Uterus (tissue), 4 donors: Measurements from ENCODE around the gene RALGPS2. TPM values are rescaled to one million over a fixed set of nuclear protein-coding genes. Genes with fewer than 3 reads are reported as not detected.
"Not testable (repeated sequence)": the region's sequence is repeated elsewhere in the genome, so short reads cannot be mapped to it uniquely, and the experiment has no call there.

Source experiments
- DNase-seq, 2 donors: peaks; one replicate each; pipeline ENCODE4 v3.0.0-alpha.2; 2019 to 2020
- H3K27ac ChIP-seq, 2 donors: fragments of 200-600 bp; sonication (generic); 1 replicate in 1 of 2; 2 replicates in 1 of 2; pipeline ENCODE4 v1.5.1; 2016 to 2018
- H3K27me3 ChIP-seq, 2 donors: fragments of 200-600 bp; sonication (generic); one replicate each; pipeline ENCODE4 v1.5.1; 2018 to 2019; ENCODE audit warnings: control low read depth in 1 of 2
- H3K36me3 ChIP-seq, 2 donors: fragments of 200-600 bp; sonication (generic); one replicate each; pipeline ENCODE4 v1.5.1; 2019; ENCODE audit warnings: control low read depth in 1 of 2
- H3K4me1 ChIP-seq, 2 donors: fragments of 200-600 bp; sonication (generic); one replicate each; pipeline ENCODE4 v1.5.1; 2018 to 2019; ENCODE audit warnings: control low read depth in 1 of 2
- H3K4me3 ChIP-seq, 2 donors: fragments of 200-600 bp; sonication (generic); 1 replicate in 1 of 2; 2 replicates in 1 of 2; pipeline ENCODE4 v1.5.1; 2018 to 2019; ENCODE audit warnings: mild to moderate bottlenecking in 1 of 2
- H3K9me3 ChIP-seq, 2 donors: fragments of 200-600 bp; sonication (generic); one replicate each; pipeline ENCODE4 v1.5.1; 2019; ENCODE audit warnings: control low read depth in 1 of 2
- POLR2A ChIP-seq, 2 donors: fragments of 450-650 bp; IDR thresholded peaks; one replicate each; pipeline ENCODE4 v1.6.1; 2016; ENCODE audit warnings: antibody characterized with exemption in 2 of 2, mild to moderate bottlenecking in 1 of 2, moderate library complexity in 1 of 2
- intact Hi-C: fragments of 100-400 bp; cut with DNase I; formaldehyde crosslinking; loops from one replicate; pipeline ENCODE4 v1.15.1; 2023; ENCODE audit warnings: low total_unique reads
- total RNA-seq, 4 donors: library from RNA; depleted of rRNA in 3 of 4; stranded (reverse); fragments of >200 nt in 3 of 4; gene quantifications; one replicate each; pipeline versions ENCODE4 v1.1.0 to v1.2.4, GENCODE V29; 2014 to 2023
- TF ChIP-seq, protein P1 (sequence below), 4 experiments: fragments of 200-600 bp in 2 of 4; fragments of 450-650 bp in 2 of 4; sonication (generic) in 2 of 4; IDR thresholded peaks; one replicate each; pipeline ENCODE4 v1.5.1; 2016 to 2019; ENCODE audit warnings: antibody characterized with exemption in 4 of 4, mild to moderate bottlenecking in 2 of 4, moderate library complexity in 1 of 4
- donor health status: DM: yes; HTN: yes; CAD: no.

RALGPS2 gene
- total RNA-seq, 4 donors from 2014 or later: 4.9 to 109 (median 24.7) TPM

- intact Hi-C loops: no loop called here
- TF ChIP-seq POLR2A (IDR thresholded peaks at IDR 0.05): no peak
- TF ChIP-seq, protein P1, sequence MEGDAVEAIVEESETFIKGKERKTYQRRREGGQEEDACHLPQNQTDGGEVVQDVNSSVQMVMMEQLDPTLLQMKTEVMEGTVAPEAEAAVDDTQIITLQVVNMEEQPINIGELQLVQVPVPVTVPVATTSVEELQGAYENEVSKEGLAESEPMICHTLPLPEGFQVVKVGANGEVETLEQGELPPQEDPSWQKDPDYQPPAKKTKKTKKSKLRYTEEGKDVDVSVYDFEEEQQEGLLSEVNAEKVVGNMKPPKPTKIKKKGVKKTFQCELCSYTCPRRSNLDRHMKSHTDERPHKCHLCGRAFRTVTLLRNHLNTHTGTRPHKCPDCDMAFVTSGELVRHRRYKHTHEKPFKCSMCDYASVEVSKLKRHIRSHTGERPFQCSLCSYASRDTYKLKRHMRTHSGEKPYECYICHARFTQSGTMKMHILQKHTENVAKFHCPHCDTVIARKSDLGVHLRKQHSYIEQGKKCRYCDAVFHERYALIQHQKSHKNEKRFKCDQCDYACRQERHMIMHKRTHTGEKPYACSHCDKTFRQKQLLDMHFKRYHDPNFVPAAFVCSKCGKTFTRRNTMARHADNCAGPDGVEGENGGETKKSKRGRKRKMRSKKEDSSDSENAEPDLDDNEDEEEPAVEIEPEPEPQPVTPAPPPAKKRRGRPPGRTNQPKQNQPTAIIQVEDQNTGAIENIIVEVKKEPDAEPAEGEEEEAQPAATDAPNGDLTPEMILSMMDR (IDR thresholded peaks at IDR 0.05): no peak
- DNase-seq: no peak
- no peaks in the 10 kb centered on the region for H3K36me3 ChIP-seq
- no peaks in the 10 kb centered on the region for H3K4me1 ChIP-seq
- no peak overlapping the region for H3K4me3 ChIP-seq
- no peaks in the 10 kb centered on the region for H3K9me3 ChIP-seq
- H3K27me3 ChIP-seq: no peaks in the 10 kb centered on the region
- no peak overlapping the region for H3K27ac ChIP-seq
Observed at GRCh38 chr1:178749581-178750166, 24.6 kb downstream of the RALGPS2 start.

DNA sequence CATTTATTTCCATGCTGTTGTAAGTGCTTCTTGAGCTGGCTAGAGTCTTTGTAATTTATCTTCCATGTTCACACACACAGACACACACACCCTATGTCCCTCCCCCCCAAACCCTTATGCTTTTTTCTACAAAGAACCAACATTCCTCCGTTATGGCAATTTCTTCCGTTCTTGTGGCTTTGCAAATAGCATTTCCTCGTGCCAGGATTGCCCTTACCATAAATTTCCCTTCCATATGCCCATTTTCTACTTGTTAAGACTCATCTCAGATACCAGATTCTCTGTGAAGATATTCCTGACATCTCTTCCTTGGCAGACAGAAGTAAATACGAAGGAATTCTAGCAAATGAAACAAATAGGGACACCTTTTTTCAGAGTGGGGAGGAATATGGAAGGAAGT is 26.0 kb downstream of the RALGPS2 start:
- Histone ChIP-seq H3K4me1 (no peaks in the 10 kb centered on the region), H3K36me3 (no peaks in the 10 kb centered on the region), H3K27ac (no peak overlapping the region), H3K4me3 (no peak overlapping the region), H3K9me3 (no peaks in the 10 kb centered on the region), H3K27me3 (no peaks in the 10 kb centered on the region)
- TF ChIP-seq POLR2A (IDR thresholded peaks at IDR 0.05): no peak
- TF ChIP-seq, protein P1 (IDR thresholded peaks at IDR 0.05): no peak
- no peak for DNase-seq
- intact Hi-C loops: no loop called here

DNA sequence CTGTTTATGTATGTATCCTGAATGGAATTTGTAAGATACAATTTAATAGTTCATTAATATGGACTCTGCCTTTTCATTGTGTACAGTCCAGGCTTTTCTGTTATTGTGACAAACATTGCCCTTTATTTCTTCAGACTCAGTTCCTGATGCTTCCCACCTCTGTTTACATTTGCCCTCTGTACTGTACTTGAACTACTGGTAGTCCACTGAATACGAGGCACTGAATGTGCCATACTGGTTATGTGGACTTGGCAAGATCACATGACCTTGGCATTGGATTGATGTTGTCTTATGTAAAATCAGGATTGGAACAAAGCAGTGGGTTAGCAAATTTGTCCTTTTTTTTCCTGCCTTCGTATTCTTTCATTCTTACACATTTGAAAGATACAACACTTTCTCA is 27.8 kb downstream of the RALGPS2 start:
- Histone ChIP-seq H3K27ac (no peak overlapping the region), H3K9me3 (no peaks in the 10 kb centered on the region), H3K27me3 (no peaks in the 10 kb centered on the region), H3K4me3 (no peak overlapping the region), H3K36me3 (no peaks in the 10 kb centered on the region), H3K4me1 (no peaks in the 10 kb centered on the region)
- no peak for TF ChIP-seq POLR2A (IDR thresholded peaks at IDR 0.05)
- TF ChIP-seq, protein P1 (IDR thresholded peaks at IDR 0.05): no peak
- intact Hi-C loops: no loop called here
- DNase-seq: no peak

DNA sequence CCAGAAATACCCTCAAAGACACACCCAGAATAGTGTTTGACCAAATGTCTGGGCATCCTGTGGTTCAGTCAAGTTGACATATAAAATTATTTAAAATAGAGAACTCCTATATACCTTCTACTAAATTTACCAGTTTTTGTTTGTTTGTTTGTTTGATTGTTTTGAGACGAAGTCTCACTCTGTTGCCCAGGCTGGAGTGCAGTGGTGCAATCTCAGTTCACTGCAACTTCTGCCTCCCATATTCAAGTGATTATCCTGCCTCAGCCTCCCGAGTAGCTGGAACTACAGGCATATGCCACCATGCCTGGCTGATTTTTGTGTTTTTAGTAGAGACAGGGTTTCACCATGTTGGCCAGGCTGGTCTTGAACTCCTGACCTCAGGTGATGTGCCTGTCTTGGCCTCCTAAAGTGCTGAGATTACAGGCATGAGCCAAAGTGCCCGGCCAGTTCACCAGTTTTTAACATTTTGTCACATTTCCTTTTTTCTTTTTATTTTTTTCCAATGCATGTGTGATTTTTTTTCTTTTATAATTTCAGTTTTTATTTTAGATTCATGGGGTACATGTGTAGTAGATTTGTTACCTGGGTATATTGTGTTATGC is 29.7 kb downstream of the RALGPS2 start:
- H3K9me3 ChIP-seq, H3K36me3 ChIP-seq, H3K4me3 ChIP-seq, H3K27ac ChIP-seq, DNase-seq, H3K27me3 ChIP-seq, H3K4me1 ChIP-seq: not testable (repeated sequence)
- intact Hi-C loops: loop anchor here (1.0 kb wide), 1 partner anchor 222 kb away; no protein-coding TSS in a partner anchor

DNA sequence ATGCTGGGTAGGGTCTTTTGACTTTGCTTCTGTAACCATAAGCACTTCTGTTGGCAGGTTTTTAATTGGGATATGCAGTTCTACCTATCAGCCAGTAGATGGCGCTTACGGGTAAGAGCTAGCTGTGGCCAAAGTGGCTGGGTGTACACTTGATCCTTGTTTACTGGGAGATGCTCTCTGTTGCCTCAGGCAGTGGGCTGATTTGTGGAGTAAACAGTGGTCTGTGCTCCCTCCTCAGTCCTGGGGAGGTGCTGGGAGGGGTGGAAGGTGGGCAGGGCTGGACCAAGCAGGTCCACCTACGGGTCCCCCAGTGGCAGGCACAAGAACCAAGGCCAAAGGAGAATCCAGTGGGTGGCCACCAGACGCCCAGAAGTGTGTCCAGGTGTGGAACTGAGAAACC is 43.4 kb downstream of the RALGPS2 start:
- Histone ChIP-seq H3K4me3 (no peak overlapping the region), H3K4me1 (no peaks in the 10 kb centered on the region), H3K36me3 (no peaks in the 10 kb centered on the region), H3K27me3 (no peaks in the 10 kb centered on the region), H3K9me3 (no peaks in the 10 kb centered on the region), H3K27ac (no peak overlapping the region)
- no peak for DNase-seq
- no peak for TF ChIP-seq POLR2A (IDR thresholded peaks at IDR 0.05)
- TF ChIP-seq, protein P1 (IDR thresholded peaks at IDR 0.05): peak; percentile 34 to 58 (median 44)
- intact Hi-C loops: no loop called here
